PC-3 (cell line): ENCODE measurements around the gene MGST3. TPM values are rescaled to one million over a fixed set of nuclear protein-coding genes. Genes with fewer than 3 reads are reported as not detected.

ENCODE experiments used
- ATAC-seq: fragments of 200-7000 bp; cut with Tn5 transposase; 2 replicates; pipeline ENCODE4 v1.9.1; 2020; ENCODE audit warnings: mild to moderate bottlenecking, moderate library complexity
- Bru-seq: library from RNA; stranded (reverse); fragments of 400-500 nt; gene quantifications from one replicate; lab custom pipeline; 2021; lab: Mats Ljungman, UMichigan
- BruChase-seq, 2 experiments: library from RNA; stranded (reverse); fragments of 400-500 nt; gene quantifications; one replicate each; lab custom pipeline; 2021; lab: Mats Ljungman, UMichigan
- BruUV-seq: library from RNA; stranded (reverse); fragments of 400-500 nt; replicated peaks from 2 replicates; lab custom pipeline; 2021; lab: Mats Ljungman, UMichigan
- CTCF ChIA-PET: fragments of 300-600 bp; sonication (Branson Sonifier 250); formaldehyde crosslinking; loops from one replicate; lab custom pipeline; 2022; ENCODE audit warnings: antibody characterized with exemption; lab: Charles Lee
- POLR2A ChIA-PET: fragments of 300-600 bp; sonication (Branson Sonifier 250); formaldehyde crosslinking; loops from one replicate; lab custom pipeline; 2022; ENCODE audit warnings: antibody characterized with exemption; ENCODE audit not compliant: unreplicated experiment; lab: Charles Lee
- DNase-seq: peaks from one replicate; pipeline ENCODE4 v3.0.0-alpha.2; 2015
- H2AFZ ChIP-seq: fragments of 300-600 bp; sonication (generic); 2 replicates; pipeline ENCODE4 v1.6.0; 2016; ENCODE audit warnings: antibody characterized with exemption, low read length
- H3F3A ChIP-seq: fragments of 300-600 bp; sonication (generic); one replicate; pipeline ENCODE4 v1.6.0; 2017; ENCODE audit warnings: antibody characterized with exemption, low read length, control low read depth, mild to moderate bottlenecking; ENCODE audit not compliant: unreplicated experiment
- H3K27ac ChIP-seq: fragments of 300-600 bp; sonication (generic); 2 replicates; pipeline ENCODE4 v1.5.1; 2016; ENCODE audit warnings: mild to moderate bottlenecking, low read length
- H3K27me3 ChIP-seq: fragments of 300-600 bp; sonication (generic); 2 replicates; pipeline ENCODE4 v1.6.1; 2016; ENCODE audit warnings: low read length, mixed read lengths
- H3K36me3 ChIP-seq: fragments of 300-600 bp; sonication (generic); 2 replicates; pipeline ENCODE4 v1.6.1; 2016; ENCODE audit warnings: low read depth, mixed run types, low read length, mixed read lengths
- H3K4me1 ChIP-seq: fragments of 300-600 bp; sonication (generic); 2 replicates; pipeline ENCODE4 v1.5.1; 2016; ENCODE audit warnings: low read length; ENCODE audit not compliant: insufficient read depth
- H3K4me2 ChIP-seq: fragments of 300-600 bp; sonication (generic); 2 replicates; pipeline ENCODE4 v1.6.0; 2016; ENCODE audit warnings: low read length
- H3K4me3 ChIP-seq: fragments of 300-600 bp; sonication (generic); 2 replicates; pipeline ENCODE4 v1.5.1; 2016; ENCODE audit warnings: mild to moderate bottlenecking, low read length, mixed read lengths
- H3K79me2 ChIP-seq: fragments of 300-600 bp; sonication (generic); 2 replicates; pipeline ENCODE4 v1.6.1; 2017; ENCODE audit warnings: low read length, mixed read lengths
- H3K9ac ChIP-seq: fragments of 300-600 bp; sonication (generic); 2 replicates; pipeline ENCODE4 v1.6.0; 2016; ENCODE audit warnings: mild to moderate bottlenecking, low read length
- H3K9me2 ChIP-seq: fragments of 300-600 bp; sonication (generic); replicated peaks from 2 replicates; pipeline ENCODE4 v1.6.1; 2016; ENCODE audit warnings: mixed run types, low read length, mixed read lengths
- H3K9me3 ChIP-seq: fragments of 300-600 bp; sonication (generic); 2 replicates; pipeline ENCODE4 v1.6.1; 2016; ENCODE audit warnings: low read length, mixed read lengths
- H4K20me1 ChIP-seq: fragments of 300-600 bp; sonication (generic); 2 replicates; pipeline ENCODE4 v1.6.1; 2016; ENCODE audit warnings: low read length, mixed read lengths
- EZH2 ChIP-seq: fragments of 300-600 bp; sonication (generic); IDR thresholded peaks from one replicate; pipeline ENCODE4 v1.6.1; 2017; ENCODE audit warnings: antibody characterized with exemption, mild to moderate bottlenecking, low read length; ENCODE audit not compliant: unreplicated experiment
- EZH2phosphoT487 ChIP-seq: fragments of 300-600 bp; sonication (generic); IDR thresholded peaks from 2 replicates; pipeline ENCODE4 v1.6.1; 2018; ENCODE audit warnings: mild to moderate bottlenecking, antibody characterized with exemption, low read length, borderline replicate concordance
- intact Hi-C: fragments of 100-400 bp; cut with micrococcal nuclease; formaldehyde crosslinking; loops from 2 replicates; pipeline ENCODE4 v1.9.0; 2023
- long read RNA-seq: library from polyadenylated mRNA; unstranded; transcript quantifications from one replicate; pipeline ENCODE4 v2.0.0, GENCODE V29; 2021; ENCODE audit not compliant: unreplicated experiment
- total RNA-seq: library from RNA; depleted of rRNA; stranded (reverse); fragments of >200 nt; gene quantifications from 2 replicates; pipeline ENCODE4 v1.2.3, GENCODE V29; 2014; rRNA removed
- TF ChIP-seq, protein P1 (sequence below): fragments of 300-600 bp; sonication (generic); conservative IDR thresholded peaks from 2 replicates; pipeline ENCODE4 v1.5.1; 2017; ENCODE audit warnings: antibody characterized with exemption, low read depth, mild to moderate bottlenecking, low read length

MGST3 gene
- 117 and 168 TPM in 2 replicates for total RNA-seq
- percentile 82 among the genes with signal in this experiment for Bru-seq, nascent RNA
- percentile 72 among the genes with signal in this experiment for BruChase-seq, experiment 1, labeled RNA remaining after a 6-hour chase
- percentile 84 among the genes with signal in this experiment for BruChase-seq, experiment 2, labeled RNA remaining after a 2-hour chase
- long read RNA-seq, transcript MGST3-205 (6 exons, 1,015 nt), result major isoform, 46 of 58 reads
- long read RNA-seq, partial matches to known transcripts, result 1 of 58 reads
- long read RNA-seq, other reads (novel, unspliced or antisense), result 9 of 58 reads

DNA sequence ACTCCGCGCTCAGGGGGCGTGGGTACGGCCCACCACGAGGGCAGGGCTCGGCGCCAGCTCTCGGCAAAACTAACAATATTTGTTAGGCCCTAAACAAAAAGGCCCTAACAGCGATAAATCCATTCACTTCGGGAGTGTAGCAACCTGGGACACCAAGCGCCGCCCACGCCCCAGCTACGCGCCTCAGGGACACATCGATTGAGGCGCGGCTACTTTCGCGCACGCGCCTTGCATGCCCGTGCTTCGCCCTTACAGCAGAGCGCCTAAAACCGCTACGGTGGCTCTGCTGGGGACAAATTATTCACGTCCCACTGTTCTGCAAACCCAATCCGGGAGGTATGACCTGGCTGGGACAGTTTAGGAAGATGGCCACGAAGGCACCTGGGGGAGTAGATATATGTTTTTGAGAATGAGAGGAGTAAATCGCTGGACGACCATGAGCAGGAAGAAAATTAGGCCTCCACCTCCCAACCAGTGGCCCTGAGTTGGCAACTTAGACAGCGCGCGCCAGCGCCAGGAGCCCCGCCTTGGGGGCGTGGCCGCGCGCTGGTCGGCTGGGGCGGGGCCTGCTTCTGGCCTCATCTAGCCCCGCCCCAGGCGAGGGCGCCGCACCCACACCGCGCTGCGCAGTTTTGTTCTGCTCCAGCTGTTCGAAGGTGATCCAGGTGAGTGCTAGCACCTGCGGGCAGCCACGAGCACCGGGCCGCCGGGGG is at the start of gene MGST3:
TSS of gene MGST3 (plus strand) at position 606 of the 713 bp plus-strand sequence. CDS start 18,614 bp downstream, outside the sequence.
- Histone ChIP-seq H3K79me2 (peaks cover 39% of the 10 kb centered on the region), H3K27me3 (no peaks in the 10 kb centered on the region), H2AFZ (peak within 1 kb of the TSS; percentile 84), H3K4me2 (peak within 1 kb of the TSS; percentile 97), H3K4me1 (peaks cover 36% of the 10 kb centered on the region), H4K20me1 (0 out of 2 replicates have a peak, but pooled peaks cover 6% of the 10 kb centered on the region), H3K9ac (peak within 1 kb of the TSS; percentile 76), H3K4me3 (peak within 1 kb of the TSS; percentile 90), H3K9me3 (no peaks in the 10 kb centered on the region), H3K27ac (peak within 1 kb of the TSS; percentile 84), H3K9me2 (no peaks in the 10 kb centered on the region), H3F3A (no peaks in the 10 kb centered on the region), H3K36me3 (peaks cover 3% of the 10 kb centered on the region; the same call in 1 of the 2 replicates)
- POLR2A ChIA-PET, result interaction anchor here (0.6 to 0.7 kb wide), 2 partner anchors 138 to 312 kb away, joined by 3 to 4 read pairs; partner anchors contain the start of gene TMCO1
- peak; percentile 81 for ATAC-seq
- intact Hi-C loops, result loop anchor here (1.0 to 10.0 kb wide), 4 partner anchors 32 to 194 kb away; partner anchors contain the start of genes ALDH9A1 and UCK2
- no TSS peak for BruUV-seq
- peak; percentile 97 for DNase-seq
- CTCF ChIA-PET, result interaction anchor here (0.5 to 1.4 kb wide), 3 partner anchors 20 to 67 kb away, joined by 3 to 8 read pairs (median 6); partner anchors contain the start of gene ALDH9A1
- TF ChIP-seq EZH2, result no peak
- no peak for TF ChIP-seq EZH2phosphoT487
- TF ChIP-seq, protein P1, sequence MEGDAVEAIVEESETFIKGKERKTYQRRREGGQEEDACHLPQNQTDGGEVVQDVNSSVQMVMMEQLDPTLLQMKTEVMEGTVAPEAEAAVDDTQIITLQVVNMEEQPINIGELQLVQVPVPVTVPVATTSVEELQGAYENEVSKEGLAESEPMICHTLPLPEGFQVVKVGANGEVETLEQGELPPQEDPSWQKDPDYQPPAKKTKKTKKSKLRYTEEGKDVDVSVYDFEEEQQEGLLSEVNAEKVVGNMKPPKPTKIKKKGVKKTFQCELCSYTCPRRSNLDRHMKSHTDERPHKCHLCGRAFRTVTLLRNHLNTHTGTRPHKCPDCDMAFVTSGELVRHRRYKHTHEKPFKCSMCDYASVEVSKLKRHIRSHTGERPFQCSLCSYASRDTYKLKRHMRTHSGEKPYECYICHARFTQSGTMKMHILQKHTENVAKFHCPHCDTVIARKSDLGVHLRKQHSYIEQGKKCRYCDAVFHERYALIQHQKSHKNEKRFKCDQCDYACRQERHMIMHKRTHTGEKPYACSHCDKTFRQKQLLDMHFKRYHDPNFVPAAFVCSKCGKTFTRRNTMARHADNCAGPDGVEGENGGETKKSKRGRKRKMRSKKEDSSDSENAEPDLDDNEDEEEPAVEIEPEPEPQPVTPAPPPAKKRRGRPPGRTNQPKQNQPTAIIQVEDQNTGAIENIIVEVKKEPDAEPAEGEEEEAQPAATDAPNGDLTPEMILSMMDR, result no peak

GRCh38 chr1:165581926-165582325 is 49.1 kb upstream of the MGST3 start:
- Histone ChIP-seq H3K9me2 (no peaks in the 10 kb centered on the region), H3K4me3 (no peak overlapping the region), H3K9me3 (no peaks in the 10 kb centered on the region), H3K4me1 (no peaks in the 10 kb centered on the region), H4K20me1 (no peaks in the 10 kb centered on the region), H2AFZ (no peak overlapping the region), H3K4me2 (no peak overlapping the region), H3K27ac (no peak overlapping the region), H3F3A (no peaks in the 10 kb centered on the region), H3K27me3 (peaks cover 49% of the 10 kb centered on the region; the same call in 1 of the 2 replicates), H3K36me3 (no peaks in the 10 kb centered on the region), H3K9ac (no peak overlapping the region), H3K79me2 (no peaks in the 10 kb centered on the region)
- BruUV-seq, result no TSS peak
- ChIA-PET CTCF (no interaction called here), POLR2A (no interaction called here)
- TF ChIP-seq EZH2phosphoT487 (no peak), EZH2 (no peak)
- TF ChIP-seq, protein P1, result no peak
- no peak for DNase-seq
- no peak for ATAC-seq
- intact Hi-C loops, result no loop called here
